ENCODE results near the gene RNF182.

- TF ChIP-seq POLR2A (IDR thresholded peaks at IDR 0.05; ENCODE audit: low read depth, low read length), result no peak
- TF ChIP-seq TAF1 (IDR thresholded peaks at IDR 0.05; ENCODE audit: borderline replicate concordance, low read depth, low read length), result no peak
- no peak for TF ChIP-seq POLR2AphosphoS5 (IDR thresholded peaks at IDR 0.05; ENCODE audit: low read depth, low read length)
These were observed 22.9 kb downstream of the RNF182 start for GRCh38 chr6:13947611-13948178.

Data from GM12892 (cell line).